D721Med (cell line): ENCODE results near the gene TH.

Source experiments
- DNase-seq: peaks from one replicate; pipeline ENCODE4 v3.0.0; 2011; ENCODE audit warnings: low spot score; ENCODE audit not compliant: insufficient read length
- FAIRE-seq: peaks from 2 replicates; lab custom pipeline; 2011; peaks lifted over from hg19 to GRCh38; lab: Jason Lieb, UNC
- CTCF ChIP-seq: IDR thresholded peaks from 2 replicates; pipeline ENCODE4 v1.5.1; 2012; ENCODE audit warnings: mild to moderate bottlenecking, control low read depth; ENCODE audit not compliant: insufficient read depth; ENCODE audit errors: missing control alignments

The TH gene

DNA sequence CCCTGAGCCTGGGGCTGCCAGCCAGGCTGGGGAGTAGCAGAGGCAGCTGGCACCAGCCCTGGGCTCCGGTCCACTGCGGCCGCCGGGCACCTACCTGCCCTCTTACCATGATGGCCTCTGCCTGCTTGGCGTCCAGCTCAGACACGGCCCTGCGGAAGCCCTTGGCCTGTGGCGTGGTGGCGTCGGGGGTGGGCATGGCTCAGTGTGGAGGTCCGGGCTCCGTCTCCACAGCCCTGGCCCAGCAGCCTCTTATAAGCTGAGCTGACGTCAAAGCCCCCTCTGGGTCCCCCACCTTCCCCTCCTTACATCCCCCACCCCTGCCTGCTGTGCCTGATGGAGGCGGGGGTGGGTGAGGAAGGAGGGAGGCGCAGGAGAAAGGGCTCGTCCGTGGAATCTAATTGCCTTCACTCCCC lies at the start of gene TH:
TH (minus strand) TSS at position 225 of the 413 bp plus-strand sequence; CDS start at position 196, 29 bp downstream.
- no peak for FAIRE-seq
- no peak for DNase-seq
- no peak for TF ChIP-seq CTCF

DNA sequence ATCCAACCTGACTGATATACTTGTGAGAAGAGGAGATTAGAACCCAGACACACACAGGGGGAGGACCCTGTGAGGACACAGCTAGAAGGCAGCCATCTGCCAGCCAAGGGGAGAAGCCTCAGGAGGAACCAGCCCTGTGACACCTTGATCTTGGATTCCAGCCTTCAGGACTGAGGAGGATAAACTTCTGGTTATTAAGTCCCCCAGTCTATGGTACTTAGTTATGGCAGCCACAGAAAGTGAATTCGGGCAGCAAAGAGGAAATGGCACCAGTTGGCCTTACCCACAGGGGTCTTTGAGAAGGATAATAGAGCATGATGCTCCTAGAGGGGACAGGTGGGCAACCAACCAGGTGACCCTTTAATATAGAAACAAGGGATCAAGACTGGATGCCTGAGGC lies 49.4 kb upstream of the TH start:
- TF ChIP-seq CTCF = no peak
- FAIRE-seq (no peak), DNase-seq (no peak)

DNA sequence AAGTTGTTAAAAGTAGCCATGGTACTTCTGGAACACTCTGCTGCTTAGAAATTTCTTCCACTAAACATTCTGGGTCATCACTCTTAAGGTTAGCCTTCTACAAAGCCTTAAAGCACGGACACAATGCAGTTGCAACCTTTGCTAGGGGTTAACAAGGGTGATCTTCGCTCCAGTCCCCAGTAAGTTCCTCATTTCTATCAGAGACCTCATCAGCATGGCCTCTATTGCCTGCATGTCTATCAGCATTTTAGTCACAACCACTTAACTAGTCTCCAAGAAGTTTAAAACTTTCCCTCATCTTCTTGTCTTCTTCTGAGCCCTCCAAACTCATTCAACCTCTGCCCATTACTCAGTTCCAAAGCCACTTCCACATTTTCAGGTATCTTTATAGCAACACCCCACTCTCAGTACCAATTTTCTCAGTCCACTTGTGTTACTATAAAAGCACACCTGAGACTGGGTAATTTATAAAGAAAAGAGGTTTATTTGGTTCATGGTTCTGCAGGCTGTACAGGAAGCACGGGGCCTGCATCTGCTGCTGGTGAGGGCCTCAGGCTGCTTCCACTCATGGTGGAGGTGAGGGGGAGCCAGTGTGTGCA lies 48.7 kb upstream of the TH start:
- no peak for DNase-seq
- TF ChIP-seq CTCF = no peak
- no peak for FAIRE-seq

DNA sequence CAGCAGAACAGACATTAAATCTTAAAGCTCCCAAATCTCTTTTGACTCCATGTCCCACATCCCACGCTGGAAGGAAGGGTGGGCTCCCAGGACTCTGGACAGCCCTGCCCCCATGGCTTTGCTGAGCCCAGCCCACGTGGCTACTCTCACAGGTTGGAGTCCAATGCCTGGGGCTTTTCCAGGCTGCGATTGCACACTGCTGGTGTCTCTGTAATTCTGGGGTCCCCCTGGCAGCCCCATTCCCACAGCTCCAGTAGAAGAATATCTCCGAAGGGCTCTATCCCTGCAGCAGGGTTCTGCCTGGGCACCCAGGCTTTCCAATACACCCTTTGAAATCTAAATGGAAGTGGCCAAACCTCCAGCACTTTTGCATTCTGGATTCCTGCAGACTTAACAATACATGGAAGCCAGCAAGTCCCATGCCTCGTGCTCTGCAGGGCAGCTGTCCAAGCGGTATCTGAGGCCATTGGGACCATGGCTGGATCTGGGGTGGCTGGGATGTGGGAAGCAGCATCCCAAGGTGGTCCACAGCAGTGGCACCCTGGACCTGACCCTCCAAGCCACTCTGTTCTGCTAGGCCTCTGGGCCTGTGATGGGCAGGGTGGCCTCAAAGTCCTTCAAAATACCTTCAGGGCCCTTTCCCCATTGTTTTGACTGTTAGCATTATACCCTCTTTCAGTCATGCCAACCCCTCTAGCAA lies 47.9 kb upstream of the TH start:
- no peak for FAIRE-seq
- TF ChIP-seq CTCF = no peak
- DNase-seq = no peak

DNA sequence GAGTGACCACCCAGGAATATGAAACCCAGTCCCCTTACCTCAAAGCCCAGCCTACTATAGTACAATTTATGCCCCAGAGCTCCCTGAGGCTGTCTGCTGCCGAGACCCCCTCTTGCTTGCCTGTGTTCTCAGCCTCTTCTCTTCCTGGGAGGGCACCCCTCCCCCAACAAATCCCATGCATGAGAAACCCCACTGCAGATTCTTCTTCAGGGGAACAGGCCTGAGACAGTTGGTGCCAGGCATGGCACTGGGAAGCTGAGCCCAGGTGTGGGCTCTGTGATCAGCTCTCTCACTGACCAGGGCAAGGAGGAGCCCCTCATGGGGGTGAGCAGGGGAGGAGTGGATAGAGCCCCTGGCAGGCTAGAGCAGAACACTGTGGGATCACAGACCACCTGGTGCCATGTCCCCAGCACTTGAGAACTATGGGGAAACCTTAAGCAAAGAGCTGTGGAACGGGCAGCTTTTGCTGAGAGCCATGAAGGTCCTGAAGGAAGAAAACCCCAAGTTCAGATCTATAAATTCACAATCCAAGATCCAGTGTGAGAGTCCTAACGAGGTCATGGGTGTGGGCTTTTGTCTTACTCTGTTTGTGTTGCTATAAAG lies 46.5 kb upstream of the TH start:
- no peak for TF ChIP-seq CTCF
- FAIRE-seq (no peak), DNase-seq (no peak)

DNA sequence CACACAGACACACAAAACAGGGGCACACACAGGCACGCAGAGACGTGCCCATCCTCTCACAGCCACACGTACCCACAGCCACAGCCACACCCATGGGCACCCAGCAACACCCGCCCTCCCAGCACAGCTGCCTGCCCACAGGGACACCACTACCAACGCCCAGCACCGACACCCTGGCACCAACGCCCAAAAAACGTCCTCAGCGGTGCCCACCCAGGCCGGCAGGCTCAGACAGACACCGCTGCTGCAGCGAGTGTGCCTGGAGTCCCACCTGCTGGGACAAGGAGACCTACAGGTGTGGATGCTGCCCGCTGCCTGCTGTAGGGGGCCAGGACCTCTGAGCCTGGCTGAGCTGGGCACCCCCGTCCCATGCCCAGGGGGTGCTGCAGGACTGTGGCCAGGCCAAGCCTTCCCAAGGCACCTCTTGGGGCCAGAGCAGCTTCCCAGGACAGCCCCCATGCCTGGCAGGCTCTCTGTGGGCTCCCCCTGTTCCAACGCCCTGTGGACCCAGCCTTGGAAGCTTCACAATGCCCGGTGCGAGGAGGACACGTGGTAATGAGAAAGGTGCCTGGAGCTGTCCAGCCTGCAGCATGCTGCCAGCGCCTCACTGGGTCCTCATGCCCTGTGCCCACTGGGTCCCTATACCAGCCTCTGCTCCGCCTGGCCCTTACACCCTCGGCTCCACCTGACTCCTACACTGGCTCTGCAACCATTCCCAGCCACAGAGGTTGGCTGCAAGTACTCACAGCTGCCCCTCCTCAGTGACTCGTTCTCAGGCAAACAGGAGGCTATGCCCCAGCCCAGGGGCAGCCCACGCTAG lies 45.8 kb upstream of the TH start:
- FAIRE-seq (no peak), DNase-seq (no peak)
- no peak for TF ChIP-seq CTCF
